Stimulated activated CD8-positive, alpha-beta memory T cell treated with anti-CD3 and anti-CD28 coated beads, Interleukin-12 subunit alpha, Interleukin-12 subunit beta, amount 100 ng/mL, for 24 hours (primary cell): ENCODE measurements around the gene ZNF527.
"Not testable (repeated sequence)": the region's sequence is repeated elsewhere in the genome, so short reads cannot be mapped to it uniquely, and the experiment has no call there.

Experiments
- DNase-seq: peaks from one replicate; pipeline ENCODE4 v3.0.0-alpha.2; 2020; ENCODE audit errors: extremely low read depth

The ZNF527 gene

DNA sequence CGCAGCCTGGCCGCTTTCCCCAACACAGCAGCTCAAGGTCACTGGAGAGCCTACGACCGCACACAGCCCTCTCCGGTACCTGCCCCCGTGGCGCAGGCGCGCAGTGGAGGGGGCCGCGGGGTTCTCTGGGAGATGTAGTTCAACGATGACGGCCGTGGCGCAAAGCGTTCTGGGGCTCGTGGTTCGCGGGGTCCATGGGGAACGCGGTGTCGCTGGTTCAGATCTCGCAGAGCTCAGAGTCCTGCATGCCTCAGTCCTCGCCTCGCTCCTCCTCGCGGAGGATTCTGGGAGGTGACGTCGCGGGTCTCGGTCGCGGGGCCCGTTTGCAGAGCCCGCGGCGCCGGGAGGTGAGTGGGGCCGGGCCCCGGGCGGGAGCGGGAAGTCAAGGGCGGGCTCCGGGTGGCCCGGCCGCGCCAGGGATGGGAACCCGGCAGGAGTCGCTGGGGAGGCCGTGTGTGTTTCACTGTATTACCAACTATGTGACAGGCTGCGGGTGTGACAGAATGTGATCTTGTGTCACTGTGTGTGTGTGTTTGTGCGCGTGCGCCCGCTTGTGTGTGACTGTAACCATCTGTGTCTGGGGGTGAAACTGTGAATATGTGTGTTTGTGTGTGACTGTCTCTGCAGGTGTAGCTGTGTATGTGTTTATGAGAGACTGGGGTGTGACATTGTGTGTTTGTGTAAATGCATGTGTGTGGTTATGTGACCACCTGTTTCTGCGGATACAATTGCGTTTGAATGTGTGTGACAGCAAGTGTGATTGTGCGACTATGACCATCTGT lies at the start of gene ZNF527:
TSS of gene ZNF527 (plus strand) at position 220 of the 782 bp plus-strand sequence. CDS start 3,100 bp downstream, outside the sequence.
- DNase-seq: peak; percentile 96

DNA sequence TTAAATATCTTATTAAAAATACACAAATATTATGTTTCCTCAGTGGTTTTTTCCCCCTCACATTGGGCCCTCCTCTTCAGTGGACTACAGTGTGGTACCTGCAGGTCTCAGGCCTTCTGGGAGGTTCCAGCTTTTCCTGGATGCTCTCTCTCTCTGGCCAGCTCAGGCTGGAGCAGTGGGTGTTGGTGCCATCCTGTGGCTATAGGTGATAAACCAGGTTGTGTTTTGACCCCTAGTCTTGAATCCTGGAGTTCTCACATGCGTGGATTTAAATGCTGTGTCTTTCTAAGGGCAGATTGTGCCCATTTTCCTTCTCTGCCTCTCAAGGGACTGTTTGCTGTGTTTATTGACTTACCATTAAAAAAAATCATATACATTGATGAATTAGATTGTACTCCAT lies 41.2 kb upstream of the ZNF527 start:
- no peak for DNase-seq

DNA sequence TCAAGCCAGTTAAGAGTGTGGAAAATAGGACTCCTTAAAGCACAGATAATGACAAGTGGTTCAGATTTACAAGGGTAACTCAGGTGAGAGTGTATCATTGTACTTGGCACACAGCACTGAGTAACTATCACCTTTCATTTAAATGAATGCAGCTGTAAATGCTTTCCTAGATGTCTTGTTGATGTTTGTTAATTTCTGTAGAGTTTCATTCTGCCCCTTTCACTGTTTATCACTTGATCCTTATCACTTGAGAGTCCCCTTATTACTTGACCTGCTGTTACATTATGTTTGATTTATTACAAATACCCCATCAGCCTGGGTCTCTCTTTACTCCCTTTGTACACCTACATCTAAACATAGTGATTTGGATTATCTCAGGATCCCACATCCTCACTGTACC lies 38.1 kb upstream of the ZNF527 start:
- DNase-seq: no peak

DNA sequence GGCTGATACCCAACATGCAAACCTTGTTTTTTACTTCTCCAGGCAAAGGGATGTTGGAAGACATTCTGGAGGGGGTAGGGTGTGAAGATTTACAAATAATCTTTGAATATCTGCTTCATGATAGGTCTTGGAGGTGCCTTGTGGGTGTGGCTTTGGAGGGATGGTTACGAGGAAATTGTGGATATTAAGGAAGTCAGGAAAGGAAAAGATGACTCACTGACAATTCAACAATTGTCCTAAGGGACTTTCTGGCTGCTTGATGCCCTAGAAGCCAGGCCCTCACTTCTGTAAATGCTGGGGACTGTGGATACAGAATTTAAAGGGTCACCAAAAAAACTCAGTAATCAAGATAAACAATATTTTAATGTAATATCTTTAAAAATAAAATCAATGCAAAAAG lies 37.4 kb upstream of the ZNF527 start:
- DNase-seq: no peak

DNA sequence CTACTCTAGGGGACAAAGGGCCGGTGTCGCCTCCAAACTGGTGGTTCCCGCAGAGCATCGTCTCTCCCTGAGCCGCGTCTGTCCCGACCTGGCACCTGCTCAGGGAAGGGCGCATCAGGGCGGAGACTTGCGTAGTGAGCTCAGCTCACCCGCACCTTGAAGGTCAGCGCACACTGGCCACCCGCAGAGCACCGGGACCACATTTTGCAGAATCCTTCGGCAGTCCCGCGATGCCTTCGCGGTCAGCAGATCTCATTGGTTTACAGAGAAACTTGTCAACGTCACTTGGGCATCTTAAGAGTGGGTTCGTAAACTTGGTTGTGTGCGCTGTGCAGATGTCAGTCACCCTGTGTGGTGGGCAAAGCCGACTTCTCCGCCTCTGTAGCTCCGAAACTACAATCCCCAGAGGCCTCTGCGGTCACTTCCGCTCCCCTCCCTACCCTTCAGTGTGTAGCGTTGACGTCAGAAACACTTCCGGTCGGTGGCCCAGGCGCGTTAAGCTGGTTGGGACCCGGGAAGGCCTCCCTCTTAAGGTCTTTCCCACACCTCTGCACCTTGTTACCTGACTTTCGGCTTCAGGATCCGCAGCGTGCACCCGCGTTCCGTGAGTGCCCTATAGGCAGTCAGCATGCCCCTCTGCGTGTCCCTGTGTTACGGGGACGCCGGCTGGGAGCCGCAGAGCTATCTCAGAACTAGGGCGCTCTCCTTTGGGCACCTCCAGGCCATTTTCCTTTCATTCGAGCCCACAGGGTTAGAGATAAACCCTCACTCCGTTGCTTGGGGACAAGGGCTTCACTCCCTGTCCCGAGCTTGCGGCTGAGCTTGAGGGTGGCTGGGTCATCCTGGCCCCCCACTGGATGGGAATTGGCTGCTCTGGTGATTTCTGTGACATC lies 36.5 kb upstream of the ZNF527 start:
- DNase-seq: peak; percentile 60

DNA sequence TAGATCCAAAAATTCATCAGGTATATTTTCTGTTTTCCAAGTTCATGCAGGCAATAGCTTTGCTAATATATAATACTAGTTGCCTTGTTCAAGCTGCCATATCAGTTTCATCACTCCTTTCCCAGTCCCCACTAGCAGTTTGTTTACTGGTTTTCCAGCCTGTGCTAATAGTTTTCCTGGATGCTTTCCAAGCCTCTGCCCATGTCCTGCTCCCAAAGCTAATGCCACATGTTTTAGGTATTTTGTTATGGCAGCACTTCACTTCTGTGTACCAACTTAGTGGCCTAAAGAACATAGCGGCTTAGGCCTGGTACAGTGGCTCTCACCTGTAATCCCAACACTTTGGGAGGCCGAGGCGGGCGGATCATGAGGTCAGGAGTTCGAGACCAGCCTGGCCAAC lies 28.1 kb upstream of the ZNF527 start:
- DNase-seq: no peak

DNA sequence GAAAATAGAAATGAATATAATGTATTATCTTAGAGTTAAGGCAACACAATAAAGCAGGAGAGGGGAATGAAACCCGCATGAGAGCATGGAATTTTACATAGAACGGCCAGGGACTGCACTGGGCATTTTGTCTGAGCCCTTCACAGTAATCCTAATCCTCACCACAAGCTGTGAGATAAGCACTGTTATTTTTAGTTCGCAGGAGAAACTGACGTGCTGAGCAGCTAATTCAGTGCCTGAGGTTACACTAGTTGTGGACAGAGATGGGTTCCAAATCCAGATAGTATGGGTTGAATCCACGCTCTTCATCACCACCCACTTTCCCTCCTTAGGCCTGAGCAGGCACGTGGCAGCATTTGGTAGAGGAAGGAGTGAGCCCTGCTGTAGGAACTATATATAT lies 24.8 kb upstream of the ZNF527 start:
- no peak for DNase-seq

DNA sequence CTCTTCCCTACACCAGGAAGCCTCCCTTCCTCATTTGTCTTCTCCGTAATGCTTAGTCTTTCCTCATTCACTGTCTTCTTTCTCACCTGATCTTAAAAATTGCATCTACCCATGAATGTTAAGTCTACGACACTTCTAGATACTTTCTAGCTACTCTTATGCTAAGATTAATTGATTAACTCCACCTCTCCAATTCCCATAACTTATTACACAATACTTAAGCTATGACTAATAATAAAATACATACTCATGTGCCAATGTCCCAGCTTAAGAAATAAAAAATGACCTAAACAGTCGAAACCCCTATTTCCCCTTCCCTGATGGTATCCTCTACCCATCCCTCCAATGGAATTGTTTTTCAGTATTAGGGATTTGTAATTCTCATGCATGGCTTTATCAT lies 22.8 kb upstream of the ZNF527 start:
- DNase-seq: no peak

DNA sequence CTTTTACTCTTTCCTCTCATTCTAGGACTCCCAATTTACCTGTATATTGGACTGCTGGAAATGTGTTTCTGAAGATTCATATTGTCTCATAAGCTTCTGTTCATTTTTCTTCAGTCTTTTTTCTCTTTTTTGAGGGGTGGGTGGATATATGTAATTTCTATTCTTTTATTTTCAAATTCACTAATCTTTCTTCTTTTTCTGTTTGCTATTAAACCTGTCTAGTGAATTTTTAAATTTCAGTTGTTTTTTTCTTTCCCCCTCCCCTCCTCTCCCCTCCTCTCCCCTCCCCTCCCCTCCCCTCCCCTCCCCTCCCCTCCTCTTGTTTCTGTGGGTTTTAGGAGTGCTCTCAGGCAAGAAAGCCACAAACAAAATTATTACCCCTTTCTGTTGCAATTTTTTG lies 16.9 kb upstream of the ZNF527 start:
- DNase-seq: no peak

DNA sequence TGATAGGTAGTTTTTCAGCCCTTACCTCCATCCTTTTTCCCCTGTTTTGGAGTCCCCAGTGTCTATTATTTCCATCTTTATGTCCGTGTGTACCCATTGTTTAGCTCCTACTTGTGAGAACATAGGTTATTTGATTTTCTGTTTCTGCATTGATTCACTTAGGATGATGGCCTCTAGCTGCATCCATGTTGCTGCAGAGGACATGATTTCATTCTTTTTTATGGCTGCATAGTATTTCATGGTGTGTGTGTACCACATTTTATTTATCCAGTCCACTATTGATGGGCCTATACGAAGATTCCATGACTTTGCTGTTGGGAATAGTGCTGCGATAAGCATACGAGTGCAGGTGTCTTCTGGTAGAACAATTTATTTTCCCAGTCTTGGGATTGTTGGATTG lies 15.0 kb upstream of the ZNF527 start:
- no peak for DNase-seq

DNA sequence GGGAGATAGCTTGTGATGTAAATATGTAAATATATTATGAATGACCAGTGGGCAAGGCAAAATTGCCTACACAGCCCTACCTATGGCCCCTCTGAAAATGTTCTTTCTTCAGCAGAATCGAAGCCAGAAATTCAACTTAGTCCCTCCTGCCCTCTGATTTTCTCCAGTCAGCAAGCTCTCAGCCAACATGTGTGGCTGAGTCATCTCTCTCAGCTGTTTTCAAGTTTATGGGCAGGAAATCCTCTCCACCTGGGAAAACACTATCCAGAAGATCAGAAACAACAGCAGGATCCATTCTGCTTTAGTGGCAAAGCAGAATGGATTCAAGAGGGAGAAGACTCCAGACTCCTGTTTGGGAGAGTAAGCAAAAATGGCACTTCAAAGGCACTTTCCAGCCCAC lies 8.9 kb upstream of the ZNF527 start:
- DNase-seq: no peak

DNA sequence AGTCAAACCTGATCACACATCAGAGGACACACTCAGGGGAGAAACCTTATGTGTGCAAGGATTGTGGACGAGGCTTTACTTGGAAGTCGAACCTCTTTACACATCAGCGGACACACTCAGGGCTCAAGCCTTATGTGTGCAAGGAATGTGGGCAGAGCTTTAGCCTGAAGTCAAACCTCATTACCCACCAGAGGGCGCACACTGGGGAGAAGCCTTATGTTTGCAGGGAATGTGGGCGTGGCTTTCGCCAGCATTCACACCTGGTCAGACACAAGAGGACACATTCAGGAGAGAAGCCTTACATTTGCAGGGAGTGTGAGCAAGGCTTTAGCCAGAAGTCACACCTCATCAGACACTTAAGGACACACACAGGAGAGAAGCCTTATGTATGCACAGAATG lies 8.2 kb upstream of the ZNF527 start:
- DNase-seq: no peak

DNA sequence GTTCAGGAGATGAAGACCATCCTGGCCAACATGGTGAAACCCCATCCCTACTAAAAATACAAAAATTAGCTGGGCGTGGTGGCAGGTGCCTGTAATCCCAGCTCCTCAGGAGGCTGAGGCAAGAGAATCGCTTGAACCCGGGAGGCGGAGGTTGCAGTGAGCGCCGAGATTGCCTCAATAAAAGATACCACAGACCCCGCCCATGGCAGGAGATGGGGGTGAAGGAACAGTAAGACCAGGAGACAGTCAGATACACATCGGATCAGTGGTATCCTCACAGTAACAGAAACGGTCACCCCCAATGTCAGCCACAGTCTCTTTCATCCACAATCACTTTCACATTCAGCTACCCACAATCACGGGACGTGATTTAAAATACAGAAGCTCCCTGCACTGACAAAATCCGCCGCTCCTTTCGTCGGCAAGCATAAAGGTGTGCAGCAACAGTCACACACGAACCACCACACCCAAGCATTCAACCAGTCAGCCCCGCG lies 466 bp upstream of the ZNF527 start:
- peak; percentile 3 for DNase-seq

DNA sequence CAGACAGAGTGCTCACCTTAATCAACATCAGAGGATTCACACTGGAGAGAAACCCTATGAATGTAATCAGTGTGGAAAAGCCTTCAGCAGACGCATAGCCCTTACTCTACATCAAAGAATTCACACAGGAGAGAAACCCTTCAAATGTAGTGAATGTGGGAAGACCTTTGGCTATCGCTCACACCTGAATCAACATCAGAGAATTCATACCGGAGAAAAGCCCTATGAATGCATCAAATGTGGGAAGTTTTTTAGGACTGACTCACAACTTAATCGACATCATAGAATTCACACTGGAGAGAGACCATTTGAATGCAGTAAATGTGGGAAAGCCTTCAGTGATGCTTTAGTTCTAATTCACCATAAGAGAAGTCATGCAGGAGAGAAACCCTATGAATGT lies 18.3 kb downstream of the ZNF527 start:
- DNase-seq: no peak

DNA sequence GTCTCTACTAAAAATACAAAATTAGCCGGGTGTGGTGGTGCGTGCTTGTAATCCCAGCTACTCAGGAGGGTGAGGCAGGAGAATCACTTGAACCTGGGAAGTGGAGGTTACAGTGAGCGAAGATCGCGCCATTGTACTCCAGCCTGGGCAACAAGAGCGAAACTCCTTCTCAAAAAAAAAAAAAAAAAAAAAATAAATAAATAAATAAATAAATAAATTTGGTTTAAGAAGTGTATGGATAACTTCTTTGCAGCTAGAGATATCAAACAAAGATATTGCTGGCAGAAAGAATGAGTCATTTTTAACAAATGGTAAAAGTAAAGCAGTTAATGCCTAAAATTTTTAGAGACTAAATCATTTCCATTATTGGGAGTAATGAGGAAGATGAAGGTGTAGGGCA lies 20.5 kb downstream of the ZNF527 start:
- not testable (repeated sequence) for DNase-seq

DNA sequence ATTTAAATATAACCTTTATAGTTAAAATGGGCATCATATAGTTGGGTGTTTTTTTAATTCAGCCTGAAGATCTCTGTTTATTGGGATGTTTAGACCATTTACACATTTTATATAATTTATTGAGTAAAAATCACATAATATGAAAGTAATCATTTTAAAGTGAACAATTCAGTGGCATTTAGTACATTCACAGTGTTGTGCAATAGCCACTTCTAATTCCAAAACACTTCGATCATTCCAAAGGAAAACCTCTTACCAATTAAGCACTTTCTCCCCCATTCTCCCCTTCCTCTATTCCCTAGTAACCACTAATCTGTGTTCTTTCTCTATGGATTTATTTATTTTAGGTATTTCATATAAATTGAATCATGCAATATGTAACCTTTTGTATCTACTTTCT lies 30.2 kb downstream of the ZNF527 start:
- DNase-seq: no peak

DNA sequence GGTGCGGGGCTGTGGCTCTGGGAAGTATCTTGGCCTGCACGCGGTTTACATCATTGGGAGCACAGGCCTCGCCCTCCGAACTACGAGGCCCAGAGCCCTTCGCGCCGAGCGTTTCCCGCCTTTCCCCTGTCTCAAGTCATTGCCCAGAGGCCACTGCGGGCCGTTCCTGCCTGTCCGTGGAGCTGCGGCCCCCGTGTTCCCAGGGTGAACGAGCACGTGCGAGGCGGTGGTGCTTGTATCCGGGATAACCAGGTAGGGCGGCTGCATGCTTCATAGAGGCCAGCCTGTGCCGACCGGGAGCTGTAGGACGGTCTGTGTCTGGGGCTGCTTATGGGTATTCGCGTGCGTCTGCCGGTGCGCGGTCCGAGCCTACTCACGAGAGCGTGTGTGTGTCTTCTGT lies 32.5 kb downstream of the ZNF527 start:
- DNase-seq: no peak

DNA sequence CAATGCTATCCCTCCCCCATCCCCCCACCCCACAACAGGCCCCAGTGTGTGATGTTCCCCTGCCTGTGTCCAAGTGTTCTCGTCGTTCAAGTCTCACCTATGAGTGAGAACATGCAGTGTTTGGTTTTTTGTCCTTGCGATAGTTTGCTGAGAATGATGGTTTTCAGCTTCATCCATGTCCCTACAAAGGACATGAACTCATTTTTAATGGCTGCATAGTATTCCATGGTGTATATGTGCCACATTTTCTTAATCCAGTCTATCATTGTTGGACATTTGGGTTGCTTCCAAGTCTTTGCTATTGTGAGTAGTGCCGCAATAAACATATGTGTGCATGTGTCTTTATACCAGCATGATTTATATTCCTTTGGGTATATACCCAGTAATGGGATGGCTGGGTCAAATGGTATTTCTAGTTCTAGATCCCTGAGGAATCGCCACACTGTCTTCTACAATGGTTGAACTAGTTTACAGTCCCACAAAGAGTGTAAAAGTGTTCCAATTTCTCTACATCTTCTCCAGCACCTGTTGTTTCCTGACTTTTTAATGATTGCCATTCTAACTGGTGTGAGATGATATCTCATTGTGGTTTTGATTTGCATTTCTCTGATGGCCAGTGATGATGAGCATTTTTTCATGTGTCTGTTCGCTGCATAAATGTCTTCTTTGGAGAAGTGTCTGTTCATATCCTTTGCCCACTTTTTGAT lies 35.4 kb downstream of the ZNF527 start:
- DNase-seq: not testable (repeated sequence)

DNA sequence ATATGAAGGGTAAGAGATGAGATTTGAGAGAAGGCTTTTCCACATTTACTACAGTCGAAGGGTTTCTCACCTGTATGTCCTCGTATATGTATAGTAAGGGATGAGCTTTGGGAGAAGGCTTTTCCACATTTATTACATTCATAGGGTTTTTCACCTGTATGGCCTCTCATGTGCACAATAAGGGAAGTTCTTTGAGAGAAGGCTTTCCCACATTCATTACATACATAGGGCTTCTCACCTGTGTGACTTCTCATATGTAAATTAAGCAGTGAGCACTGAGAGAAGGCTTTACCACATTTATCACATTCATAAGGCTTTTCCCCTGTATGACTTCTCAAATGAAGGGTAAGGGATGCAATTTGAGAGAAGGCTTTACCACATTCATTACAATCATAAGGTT lies 41.8 kb downstream of the ZNF527 start:
- DNase-seq: no peak

DNA sequence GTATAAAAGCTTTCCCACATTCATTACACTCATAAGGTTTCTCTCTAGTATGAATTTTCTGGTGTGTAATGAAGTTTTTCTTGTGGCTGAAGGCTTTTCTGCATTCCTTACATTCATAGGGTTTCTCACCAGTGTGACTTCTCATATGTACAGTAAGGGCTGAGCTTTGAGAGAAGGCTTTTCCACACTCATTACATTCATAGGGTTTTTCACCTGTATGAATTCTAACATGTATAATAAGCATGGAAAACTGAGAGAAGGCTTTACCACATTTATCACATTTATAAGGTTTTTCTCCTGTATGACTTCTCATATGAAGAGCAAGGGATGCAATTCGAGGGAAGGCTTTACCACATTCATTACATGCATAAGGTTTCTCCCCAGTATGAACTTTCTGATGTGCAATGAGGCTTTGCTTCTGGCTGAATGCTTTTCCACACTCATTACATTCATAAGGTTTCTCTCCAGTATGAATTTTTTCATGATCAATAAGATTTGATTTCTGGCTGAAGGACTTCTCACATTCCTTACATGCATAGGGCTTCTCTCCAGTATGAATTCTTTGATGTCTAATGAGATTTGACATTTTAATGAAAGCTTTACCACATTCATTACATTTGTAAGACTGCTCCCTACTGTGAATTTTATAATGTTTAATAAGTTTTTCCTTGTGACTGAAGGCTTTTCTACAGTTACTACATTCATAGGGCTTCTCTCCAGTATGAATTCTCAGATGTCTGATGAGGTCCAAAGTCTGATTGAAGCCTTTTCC lies 42.6 kb downstream of the ZNF527 start:
- no peak for DNase-seq
